HG03442 (cell line): Measurements from ENCODE around the gene RHOT2.

Experiments used
- ATAC-seq: cut with Tn5 transposase; IDR thresholded peaks from one replicate; pipeline ENCODE4 v1.9.1; 2021; ENCODE audit warnings: mild to moderate bottlenecking, moderate library complexity; ENCODE audit not compliant: unreplicated experiment

RHOT2 gene

DNA sequence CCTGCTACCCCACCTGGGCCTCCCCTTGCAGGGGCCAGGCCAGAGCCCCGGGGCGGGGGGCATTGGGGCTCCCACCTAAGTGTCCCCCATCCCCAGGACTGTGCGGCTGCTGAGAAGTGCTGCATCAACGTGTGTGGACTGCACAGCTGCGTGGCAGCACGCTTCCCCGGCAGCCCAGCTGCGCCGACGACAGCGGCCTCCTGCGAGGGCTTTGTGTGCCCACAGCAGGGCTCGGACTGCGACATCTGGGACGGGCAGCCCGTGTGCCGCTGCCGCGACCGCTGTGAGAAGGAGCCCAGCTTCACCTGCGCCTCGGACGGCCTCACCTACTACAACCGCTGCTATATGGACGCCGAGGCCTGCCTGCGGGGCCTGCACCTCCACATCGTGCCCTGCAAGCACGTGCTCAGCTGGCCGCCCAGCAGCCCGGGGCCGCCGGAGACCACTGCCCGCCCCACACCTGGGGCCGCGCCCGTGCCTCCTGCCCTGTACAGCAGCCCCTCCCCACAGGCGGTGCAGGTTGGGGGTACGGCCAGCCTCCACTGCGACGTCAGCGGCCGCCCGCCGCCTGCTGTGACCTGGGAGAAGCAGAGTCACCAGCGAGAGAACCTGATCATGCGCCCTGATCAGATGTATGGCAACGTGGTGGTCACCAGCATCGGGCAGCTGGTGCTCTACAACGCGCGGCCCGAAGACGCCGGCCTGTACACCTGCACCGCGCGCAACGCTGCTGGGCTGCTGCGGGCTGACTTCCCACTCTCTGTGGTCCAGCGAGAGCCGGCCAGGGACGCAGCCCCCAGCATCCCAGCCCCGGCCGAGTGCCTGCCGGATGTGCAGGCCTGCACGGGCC is 35.2 kb upstream of the RHOT2 start:
- no peak for ATAC-seq

DNA sequence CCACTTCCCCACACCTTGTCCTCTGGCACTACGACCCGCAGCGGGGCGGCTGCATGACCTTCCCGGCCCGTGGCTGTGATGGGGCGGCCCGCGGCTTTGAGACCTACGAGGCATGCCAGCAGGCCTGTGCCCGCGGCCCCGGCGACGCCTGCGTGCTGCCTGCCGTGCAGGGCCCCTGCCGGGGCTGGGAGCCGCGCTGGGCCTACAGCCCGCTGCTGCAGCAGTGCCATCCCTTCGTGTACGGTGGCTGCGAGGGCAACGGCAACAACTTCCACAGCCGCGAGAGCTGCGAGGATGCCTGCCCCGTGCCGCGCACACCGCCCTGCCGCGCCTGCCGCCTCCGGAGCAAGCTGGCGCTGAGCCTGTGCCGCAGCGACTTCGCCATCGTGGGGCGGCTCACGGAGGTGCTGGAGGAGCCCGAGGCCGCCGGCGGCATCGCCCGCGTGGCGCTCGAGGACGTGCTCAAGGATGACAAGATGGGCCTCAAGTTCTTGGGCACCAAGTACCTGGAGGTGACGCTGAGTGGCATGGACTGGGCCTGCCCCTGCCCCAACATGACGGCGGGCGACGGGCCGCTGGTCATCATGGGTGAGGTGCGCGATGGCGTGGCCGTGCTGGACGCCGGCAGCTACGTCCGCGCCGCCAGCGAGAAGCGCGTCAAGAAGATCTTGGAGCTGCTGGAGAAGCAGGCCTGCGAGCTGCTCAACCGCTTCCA is 34.4 kb upstream of the RHOT2 start:
- ATAC-seq: no peak

DNA sequence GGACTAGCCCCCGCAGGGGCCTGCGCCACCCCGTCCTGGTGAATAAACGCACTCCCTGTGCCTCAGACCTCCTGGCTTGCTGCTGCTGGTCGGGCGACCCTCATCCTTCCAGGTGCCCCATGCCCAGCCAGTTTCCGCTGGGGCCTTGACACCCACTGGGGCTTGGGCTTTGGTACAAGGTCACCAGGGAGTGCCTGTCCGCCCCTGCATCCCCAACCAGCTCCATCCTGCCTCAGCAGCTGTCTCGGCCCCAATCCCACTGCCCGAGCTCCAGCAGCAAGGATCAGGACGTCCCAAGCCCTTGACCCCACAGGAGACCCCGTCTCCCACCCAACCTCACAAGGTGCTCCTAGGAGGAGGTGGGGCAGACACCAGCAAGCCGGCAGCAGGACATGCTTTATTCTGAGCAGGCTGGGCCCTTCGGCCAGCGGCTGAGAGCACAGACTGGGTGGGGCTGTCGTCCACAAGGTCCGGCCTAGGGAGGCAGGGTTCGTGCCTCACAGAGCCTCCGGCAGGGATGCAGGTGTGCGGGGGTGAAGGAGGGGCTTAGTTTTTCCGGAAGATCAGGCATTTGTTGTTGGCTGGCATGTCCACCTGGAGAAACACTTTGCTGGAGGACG is 33.8 kb upstream of the RHOT2 start:
- no peak for ATAC-seq

DNA sequence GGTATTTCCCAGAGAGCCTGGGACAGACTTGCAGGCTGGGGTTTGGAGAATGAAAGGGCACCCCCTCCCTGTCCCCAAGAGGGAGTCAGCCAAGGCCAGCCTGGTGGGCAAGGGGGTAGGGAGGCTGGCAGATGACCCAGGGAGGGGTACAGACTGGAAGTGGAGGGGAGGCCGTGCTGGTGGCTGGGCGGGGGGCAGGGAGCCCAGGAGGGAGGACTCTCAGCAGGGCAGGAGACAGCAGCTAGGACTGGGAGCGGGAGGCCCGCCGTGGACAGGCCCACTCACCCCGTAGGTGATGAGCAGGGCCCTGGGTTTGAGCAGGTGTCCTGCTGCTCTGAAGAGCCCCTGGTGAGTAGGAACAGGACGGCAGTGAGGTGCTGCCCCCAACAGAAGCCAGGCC is 32.9 kb upstream of the RHOT2 start:
- ATAC-seq: no peak

DNA sequence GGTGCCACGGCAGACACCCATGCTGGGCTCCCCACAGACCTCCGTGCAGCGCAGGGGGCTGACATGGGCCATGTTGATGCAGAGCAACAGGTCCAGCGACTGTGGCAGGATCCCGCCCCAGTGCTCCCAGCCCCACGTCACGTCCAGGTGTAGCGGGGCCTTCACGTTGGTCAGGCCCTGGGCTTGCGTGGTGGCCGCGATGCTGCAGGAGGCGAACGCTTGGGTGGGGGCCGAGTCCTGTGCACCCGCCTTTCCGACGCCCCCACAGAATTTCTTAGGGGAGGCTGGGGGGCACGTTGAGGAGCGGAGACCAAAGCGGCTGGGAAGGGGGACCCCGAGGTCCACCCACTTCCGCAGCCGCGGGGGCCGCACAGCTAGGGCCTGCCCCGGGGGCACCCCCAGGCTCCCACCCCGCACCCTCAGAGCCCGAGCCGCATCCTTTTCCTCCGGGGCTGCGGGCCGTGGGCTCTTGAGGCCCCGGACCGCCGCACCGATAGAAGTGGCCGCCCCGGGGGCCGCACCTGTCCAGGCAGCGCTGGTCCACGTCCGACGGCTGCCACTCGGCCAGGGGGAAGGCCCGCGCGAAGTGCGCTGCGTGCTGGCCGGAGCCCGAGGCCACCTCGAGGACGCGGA is 32.2 kb upstream of the RHOT2 start:
- ATAC-seq: peak; percentile 9

DNA sequence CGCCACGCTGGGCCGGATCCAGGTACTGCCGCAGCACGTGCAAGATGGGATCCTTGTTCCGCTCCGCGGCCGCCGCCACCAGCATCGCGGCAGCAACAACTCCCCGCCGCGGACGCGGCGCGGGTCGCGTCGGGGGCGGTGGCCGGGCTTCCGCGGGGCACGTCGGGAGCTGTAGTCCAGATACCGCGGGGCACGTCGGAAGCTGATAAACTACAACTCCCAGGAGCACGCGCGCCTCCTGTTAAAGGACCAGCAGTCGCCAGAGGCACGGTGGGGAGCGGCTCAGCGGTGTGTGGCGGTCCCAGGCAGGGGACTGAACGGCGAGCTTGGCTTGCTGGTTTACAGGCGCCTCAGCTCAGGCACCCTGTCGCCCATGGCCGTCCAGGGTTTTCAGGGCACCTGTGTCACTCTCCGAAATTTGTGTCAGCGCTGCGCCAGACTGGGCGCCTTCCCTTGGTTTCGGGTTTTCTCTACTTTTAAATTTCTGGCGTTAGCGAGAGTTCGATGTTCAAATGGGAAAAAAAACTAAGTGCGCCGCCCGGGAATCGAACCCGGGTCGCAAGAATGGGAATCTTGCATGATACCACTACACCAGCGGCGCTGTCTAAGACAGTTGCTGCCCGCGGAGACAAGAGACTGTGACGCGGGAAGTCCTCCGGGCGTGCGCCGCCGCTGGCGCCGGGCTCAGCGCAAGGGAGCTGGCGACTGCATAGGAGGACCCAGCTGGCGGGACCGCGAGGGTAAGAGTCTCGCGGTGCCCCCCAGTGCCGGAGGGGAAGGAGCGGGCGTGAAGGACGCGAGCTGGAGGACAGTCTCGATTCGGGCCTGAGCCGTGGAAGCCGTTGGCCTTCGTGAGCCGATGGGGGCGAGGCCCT is 31.5 kb upstream of the RHOT2 start, which contains the start of gene METTL26:
Gene METTL26 (minus strand): TSS at position 100 of the 875 bp plus-strand sequence. CDS start 15 bp downstream, at position 85.
- peak; percentile 63 for ATAC-seq

DNA sequence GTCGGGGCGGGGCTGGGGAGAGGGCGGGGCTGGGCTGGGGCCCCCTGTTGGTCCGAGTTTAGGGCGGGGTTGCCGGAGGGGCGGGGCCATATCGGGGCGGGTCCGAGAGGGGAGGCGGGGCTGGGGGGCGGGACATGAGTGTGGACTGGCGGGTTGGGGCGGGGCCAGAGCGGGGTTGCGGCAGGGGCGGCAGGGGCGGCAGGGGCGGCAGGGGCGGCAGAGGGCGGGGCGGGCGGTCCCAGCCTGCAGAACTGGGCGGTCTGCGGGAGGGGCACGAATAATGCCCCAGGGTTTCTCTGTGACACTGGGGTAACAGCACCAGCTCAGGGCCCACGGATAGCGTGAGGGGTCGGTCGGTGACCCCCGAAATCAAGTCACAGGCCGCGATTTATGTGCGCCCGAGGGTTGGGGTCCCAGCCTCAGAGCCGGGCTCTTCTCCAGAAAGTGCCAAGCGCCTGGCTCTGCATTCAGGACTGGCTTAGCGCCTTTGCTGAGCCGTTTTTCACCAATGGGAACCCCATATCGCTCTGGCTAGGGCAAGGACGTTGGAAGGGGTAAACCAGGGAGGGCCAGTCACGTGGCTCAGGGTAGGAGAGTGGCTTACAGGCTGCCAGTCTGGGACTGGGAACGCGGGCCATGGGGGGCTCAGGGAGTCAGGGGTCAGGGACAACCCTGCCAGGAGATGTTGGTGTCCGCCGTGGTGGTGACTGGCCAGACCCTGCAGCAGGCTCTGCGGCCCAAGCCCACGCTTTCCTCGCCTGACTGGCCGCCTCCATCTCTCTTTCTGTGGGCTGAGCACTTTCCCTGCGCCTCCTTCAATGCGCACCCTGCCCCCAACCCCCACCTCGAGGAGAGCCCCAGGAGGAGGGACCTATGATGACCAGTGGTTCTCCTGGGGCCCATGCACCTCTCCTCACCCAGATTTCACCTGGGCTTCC is 30.6 kb upstream of the RHOT2 start:
- no peak for ATAC-seq

DNA sequence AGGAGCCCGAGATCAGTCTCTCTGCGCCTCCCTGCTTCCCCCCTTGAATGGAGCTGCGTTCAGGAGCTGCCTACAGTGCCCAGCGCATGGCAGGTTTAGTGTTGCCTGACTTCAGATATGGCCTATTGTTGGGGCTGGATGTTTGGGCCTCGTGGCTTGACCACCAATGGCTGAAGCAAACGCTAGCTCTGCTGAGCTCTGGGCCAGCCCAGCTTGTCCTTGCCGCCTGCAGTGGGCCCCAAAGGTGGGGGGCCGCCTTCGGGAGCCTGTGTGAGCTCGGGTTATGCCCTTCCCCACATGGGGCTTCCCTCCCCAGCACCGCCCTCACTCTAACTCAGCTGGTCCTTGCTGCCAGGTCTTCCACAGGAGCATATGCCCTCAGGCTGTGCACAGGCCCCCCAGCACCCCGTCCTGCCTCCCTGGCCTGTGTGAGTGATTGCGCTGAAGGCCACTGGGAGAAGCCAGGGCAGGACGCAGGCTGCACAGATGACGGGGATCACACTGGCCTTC is 29.8 kb upstream of the RHOT2 start:
- no peak for ATAC-seq

DNA sequence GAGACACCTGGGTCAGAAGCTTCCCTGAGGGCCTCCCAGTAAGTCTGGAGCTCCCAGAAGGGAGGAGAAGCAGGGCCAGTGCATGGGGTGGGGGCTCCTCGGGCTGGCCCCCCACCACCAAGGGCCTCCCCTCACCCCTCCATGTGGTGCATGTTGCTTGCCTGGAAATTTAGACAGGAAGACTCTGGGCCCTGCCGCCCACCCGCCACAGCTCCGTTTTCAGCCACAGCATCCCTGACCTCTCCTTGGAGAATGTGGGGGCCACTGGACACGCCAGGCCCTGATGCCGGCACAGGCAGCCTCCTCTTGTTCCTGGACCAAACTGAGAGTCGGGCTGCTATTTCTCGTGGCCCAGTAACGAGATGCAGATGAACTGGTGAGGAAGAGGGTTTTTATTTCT is 29.1 kb upstream of the RHOT2 start:
- ATAC-seq: no peak

DNA sequence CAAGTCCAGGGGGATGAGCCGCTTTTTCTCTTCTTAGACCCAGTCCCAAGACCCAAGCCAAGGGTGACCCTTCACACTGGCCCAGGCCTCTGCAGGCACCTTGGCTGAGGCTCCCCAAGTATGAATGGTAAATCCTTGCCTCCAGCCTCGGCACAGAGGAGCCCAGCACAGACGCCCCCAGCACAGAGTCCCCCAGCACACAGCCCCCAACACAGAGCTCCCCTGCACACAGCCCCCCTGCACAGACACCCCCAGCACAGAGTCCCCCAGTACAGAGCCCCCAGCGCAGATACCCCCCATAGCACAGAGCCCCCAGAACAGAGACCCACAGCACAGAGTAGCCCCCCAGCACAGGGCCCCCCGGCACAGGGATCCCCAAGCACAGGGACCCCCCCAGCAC is 27.3 kb upstream of the RHOT2 start:
- no peak for ATAC-seq

DNA sequence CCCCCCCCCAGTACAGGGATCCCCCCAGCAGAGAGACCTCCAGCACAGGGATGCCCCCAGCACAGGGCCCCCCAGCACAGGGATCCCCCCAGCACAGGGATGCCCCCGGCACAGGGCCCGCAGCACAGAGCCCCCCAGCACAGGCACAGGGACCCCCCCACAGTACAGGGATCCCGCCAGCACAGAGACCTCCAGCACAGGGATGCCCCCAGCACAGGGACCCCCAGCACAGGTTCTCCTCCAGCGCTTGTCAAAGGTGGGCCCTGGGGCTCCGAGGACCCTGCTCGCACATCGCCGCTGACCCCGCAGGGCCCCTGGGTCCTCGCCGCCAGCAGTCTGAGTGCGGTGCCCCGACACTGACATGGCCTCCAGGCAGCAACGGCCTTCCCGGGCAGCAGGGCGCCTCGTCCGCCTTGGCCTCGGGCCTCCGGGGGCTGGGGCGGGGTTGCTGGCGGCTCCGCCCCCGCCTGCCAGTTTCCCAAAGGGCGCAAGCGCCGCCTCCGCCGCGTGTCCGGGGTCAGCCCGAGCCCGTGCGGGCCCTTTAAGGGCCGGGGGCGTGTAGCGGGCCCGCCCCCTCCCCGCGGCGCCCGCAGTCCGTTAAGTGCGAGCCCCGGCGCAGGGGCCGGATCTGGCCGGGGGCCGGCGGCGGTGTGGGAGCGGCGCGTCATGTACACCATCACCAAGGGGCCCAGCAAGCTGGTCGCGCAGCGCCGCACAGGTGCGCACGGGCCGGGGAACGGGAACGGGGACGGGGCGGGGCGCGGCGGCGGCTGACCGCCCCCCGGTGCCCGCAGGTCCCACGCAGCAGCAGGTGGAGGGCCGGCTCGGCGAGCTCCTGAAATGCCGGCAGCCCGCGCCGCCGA is 26.4 kb upstream of the RHOT2 start, which contains the start of gene MCRIP2:
Gene MCRIP2 (plus strand): TSS at position 503 of the 863 bp plus-strand sequence. CDS start 164 bp downstream, at position 667.
- ATAC-seq: peak; percentile 43

DNA sequence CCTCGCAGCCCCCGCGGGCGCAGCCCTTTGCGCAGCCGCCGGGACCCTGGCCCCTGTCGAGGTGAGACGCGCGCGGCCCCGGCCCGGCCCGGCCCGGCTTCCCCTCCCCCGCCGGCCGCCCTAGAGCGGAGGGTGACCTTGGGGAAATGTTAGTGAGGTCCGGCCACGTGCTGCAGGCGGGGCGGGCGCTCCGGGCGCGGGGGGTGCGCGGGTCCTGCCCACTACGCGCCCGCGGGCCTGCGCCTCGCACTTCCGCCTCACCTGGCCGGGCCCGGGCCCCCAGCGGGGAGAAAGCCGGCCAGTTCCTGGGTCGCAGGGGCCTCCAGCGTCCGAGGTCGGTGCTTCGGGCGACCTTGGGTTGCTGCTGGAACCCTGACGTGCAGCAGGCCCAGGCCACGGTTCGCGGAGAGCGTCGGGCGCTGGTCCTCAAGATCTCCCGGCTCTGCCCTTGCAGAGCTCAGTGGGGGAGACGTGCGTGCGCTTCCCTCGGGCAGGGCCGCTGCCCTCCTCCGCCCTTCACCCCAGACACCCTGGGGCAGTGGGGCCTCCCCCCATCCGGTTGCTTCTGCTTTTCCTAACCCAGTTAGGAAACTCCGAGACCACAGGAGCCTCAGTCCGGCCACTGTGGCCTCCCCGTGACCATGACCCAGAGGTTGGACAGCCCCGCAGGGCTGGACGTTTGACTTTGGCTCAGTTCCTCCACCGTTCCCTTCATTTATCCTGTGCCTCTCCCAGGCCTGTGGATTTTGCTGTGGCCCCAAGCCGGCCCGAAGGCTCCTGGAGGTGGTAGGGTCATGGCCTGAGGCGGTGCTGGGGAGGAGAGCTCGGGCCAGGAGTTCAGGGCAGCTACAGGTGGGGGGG is 25.5 kb upstream of the RHOT2 start:
- peak; percentile 39 for ATAC-seq

DNA sequence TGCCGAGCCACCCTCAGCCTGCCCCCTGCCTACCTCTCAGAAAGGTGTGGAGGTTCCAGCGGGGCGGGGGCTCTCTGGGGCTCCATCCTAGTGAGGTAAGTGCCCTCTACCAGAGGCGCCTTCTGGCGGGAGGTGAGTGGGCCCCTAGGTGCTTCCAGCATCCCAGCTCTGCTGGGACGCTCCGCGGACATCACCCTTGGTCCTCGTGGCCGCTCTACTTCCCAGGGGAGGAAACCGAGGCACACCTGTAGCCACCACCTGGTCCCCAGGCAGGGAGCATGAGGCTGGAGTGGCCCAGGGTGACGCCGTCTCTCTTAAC is 24.9 kb upstream of the RHOT2 start:
- ATAC-seq: no peak

DNA sequence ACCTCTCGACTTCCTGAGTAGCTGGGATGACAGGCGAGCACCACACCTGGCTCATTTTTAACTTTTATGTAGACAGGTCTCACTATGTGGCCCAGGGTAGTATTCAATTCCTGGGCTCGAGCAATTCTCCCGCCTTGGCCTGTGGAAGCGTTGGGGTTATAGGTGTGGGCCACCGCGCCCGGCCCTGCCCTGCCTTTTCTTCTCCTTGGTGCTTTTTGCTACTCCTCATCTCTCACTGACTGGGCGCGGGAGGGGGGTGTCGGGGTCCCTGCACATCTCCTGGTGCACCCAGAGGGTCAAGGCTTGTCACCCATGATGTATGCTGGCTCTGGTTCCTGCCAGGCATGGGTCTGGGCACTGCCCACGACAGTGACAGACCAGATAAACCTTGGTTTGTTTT is 23.4 kb upstream of the RHOT2 start:
- ATAC-seq: no peak

DNA sequence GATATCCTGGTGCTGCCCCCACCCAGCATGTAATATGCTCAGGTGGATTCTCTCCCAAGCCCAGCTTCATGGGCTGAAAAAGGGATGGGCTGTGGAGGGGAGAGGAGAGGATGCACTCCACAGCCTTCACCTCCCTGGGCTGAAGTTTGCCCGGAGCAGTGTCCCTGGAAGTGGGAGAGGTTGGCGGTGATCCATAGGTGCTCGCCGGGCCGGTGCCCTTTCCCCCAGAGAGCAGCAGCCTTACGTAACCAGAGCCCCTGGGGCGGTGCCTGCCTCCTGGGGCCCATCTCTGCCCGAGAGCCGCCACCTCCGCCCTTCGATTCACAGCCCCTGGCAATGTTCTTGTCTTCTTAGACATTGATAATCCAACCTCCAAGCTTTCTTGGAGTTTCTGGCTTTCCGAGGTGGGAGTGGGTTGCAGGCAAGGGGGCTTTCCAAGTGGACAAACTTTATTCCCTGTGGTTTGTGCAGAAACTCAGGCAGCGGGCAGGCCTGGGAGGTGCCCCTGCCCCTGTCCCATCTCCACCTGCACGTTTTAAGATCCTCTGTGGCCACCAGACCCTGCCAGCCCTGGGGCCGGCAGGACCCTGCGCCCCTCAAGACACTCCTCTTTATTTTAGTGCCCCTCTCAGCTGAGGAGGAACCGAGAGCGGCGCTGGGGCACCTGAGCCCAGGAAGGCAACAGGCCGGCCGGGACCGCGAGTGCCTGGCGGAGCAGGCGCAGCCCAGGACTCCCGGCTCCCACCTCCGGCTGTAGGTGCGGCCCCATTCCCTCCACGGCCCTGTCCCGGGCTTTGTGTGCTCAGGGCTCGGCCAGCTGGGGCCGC is 21.9 kb upstream of the RHOT2 start:
- no peak for ATAC-seq

DNA sequence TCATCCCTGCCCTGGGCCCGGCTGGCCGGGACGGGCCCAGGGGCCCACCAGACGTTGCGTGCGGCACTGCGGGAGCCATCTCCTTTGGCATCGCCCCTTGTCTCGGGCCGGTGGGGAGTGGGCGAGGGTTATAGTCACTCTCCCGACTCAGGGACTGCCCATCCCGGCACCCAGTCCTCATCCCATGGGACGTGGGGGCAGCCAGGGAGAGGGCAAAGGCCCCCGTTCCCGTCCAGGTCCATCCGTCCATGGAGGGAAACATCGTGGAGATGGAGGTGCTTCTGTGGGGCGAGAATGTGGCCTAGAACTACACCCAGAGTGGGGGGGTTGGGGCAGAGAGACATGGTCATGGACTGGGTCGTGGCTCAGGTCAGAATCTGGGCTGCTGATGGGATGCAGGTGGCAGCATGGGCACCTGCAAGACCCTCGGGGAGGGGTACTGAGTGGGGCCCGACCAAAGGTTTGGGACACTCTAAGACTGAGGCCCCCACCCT is 21.2 kb upstream of the RHOT2 start:
- no peak for ATAC-seq
